Effector memory CD4-positive, alpha-beta T cell (primary cell): Measurements from ENCODE around the gene YEATS2.

ENCODE experiments used
- DNase-seq, 3 donors: peaks; one replicate each; pipeline ENCODE4 v3.0.0-alpha.2; 2020
- H3K27ac ChIP-seq: 2 replicates; pipeline ENCODE4 v1.7.0; 2013; ENCODE audit warnings: mild to moderate bottlenecking, low read length, moderate library complexity; ENCODE audit not compliant: insufficient read depth, poor library complexity, severe bottlenecking
- H3K27me3 ChIP-seq: replicated peaks from 2 replicates; pipeline ENCODE4 v1.7.0; 2013; ENCODE audit warnings: mild to moderate bottlenecking, low read length; ENCODE audit not compliant: insufficient read depth, control insufficient read depth, poor library complexity, severe bottlenecking
- H3K36me3 ChIP-seq: 2 replicates; pipeline ENCODE4 v1.7.0; 2013; ENCODE audit warnings: mild to moderate bottlenecking, low read length, moderate library complexity; ENCODE audit not compliant: control insufficient read depth, insufficient read depth
- H3K4me1 ChIP-seq: 2 replicates; pipeline ENCODE4 v1.7.0; 2013; ENCODE audit warnings: low read length, mild to moderate bottlenecking; ENCODE audit not compliant: control insufficient read depth, insufficient read depth, poor library complexity, severe bottlenecking
- H3K4me3 ChIP-seq: 2 replicates; pipeline ENCODE4 v1.7.0; 2013; ENCODE audit warnings: low read length, low read depth, mild to moderate bottlenecking; ENCODE audit not compliant: insufficient read depth, poor library complexity, severe bottlenecking
- H3K9me3 ChIP-seq: 2 replicates; pipeline ENCODE4 v1.7.0; 2013; ENCODE audit warnings: mild to moderate bottlenecking, low read length, moderate library complexity; ENCODE audit not compliant: control insufficient read depth

Gene YEATS2

DNA sequence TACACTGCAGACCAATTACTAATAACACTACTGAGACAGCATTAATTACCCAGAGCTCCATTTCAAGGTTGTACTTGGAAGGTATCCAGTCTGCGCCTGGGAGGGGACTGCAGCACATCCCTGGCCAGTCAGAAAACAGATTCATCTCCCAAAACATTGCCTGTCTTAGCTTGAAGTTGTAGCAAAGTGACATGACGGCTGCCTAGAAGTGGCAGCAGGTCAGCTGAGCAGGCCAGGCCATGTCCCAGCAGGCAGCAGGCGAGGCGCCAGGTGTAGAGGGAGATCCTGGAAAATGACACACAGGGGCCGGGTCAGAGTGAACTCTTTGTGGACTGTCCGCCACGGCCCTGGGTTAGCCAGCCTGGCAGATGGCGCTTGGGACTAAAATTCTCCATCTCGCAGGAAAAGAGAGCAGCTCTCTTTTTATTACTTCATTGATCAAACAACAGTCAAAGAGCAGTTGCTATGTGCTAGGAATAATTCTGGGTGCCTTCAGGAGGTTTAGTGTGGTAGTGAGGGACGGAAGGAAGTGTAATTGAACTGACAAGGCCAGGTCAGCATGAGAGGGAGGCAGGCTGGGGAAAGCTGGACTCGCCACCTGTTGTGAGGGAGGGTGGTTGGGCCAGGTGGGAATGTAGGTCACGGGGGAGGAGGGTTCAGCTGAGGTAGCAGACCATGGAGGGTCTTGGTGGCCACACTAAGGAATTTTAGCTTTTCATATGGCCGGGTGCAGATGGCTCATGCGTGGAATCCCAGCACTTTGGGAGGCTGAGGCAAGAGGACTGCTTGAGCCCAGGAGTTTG is 129.1 kb downstream of the YEATS2 start:
- no peaks in the 10 kb centered on the region for H3K27me3 ChIP-seq
- H3K9me3 ChIP-seq: no peaks in the 10 kb centered on the region
- H3K27ac ChIP-seq: no peak overlapping the region
- no peak overlapping the region for H3K4me3 ChIP-seq
- H3K36me3 ChIP-seq: no peaks in the 10 kb centered on the region
- DNase-seq: no peak
- peaks cover 7% of the 10 kb centered on the region for H3K4me1 ChIP-seq

DNA sequence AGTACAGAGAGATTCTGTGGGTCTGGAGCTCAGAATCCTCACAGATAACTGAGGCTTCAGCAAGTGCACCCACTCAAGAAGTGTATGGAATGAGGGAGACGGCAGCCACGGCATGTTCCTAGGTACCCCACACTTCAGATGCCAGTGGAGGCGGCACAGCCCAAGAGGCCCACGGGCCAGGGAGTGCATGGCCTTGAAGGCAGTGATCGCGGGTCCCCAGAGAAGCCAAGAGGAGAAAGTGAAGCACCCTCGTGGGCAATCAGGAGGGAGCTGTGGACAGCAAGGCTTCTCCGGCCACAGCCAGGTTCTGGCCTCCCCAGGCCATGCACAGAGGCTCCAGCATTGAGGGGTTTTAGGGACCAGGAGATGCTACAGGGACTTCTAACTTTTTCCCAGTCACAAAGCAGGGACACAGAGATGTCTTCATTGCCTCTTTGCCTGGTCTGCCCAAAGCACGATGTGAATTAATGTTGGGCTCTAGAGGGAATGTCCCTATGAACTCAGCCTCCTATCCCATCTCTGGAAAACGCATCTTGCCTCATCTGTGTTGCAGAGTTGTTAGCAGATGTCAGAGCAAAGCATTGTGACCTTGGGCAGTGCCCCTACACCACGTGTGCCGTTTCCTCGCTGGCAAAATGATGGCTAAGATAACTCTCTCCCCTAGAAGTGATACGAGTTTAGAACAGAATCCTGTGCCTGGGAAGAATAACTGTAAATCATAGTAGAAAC is 130.4 kb downstream of the YEATS2 start:
- H3K27me3 ChIP-seq: no peaks in the 10 kb centered on the region
- no peaks in the 10 kb centered on the region for H3K9me3 ChIP-seq
- no peak overlapping the region for H3K27ac ChIP-seq
- no peak for DNase-seq
- no peak overlapping the region for H3K4me3 ChIP-seq
- peaks cover 7% of the 10 kb centered on the region for H3K4me1 ChIP-seq
- H3K36me3 ChIP-seq: peaks cover 6% of the 10 kb centered on the region

DNA sequence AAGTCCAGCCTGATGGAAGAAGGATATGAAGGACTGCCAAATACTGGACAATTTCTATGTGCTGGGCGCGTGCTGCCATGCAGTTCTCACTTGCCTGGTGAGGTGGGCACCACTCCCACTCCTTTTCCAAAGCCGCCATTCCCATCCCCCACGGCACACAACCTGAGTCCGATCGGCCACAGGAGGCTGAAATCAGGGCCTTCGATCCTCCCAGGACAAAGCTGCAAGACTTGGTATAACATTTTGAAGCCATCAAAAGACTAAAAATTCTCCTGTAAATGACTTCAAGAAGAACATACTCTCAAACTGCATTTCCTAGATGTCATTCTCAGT is 130.9 kb downstream of the YEATS2 start:
- H3K4me1 ChIP-seq: peaks cover 7% of the 10 kb centered on the region
- DNase-seq: no peak
- no peaks in the 10 kb centered on the region for H3K9me3 ChIP-seq
- no peak overlapping the region for H3K4me3 ChIP-seq
- H3K27me3 ChIP-seq: no peaks in the 10 kb centered on the region
- H3K27ac ChIP-seq: no peak overlapping the region
- peaks cover 10% of the 10 kb centered on the region for H3K36me3 ChIP-seq

DNA sequence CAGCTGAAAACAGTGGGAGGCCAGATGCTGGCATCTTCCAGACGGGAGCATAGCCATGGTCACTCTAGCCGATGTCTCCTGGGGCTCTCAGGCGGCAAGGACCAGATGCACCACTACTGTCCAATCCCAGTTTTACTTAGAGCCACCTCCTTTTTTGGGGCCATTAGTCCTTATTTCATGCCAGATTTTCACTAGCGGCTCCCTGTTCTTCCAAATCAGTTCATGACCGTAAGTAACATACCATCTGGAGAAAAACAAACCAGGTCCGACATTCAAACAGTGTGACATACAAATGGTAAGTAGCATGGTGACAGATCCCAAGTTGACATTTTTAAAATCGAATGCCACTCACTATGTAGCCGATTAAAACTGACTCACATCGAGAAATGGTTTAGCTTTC is 131.9 kb downstream of the YEATS2 start:
- no peaks in the 10 kb centered on the region for H3K9me3 ChIP-seq
- H3K36me3 ChIP-seq: peaks cover 19% of the 10 kb centered on the region

DNA sequence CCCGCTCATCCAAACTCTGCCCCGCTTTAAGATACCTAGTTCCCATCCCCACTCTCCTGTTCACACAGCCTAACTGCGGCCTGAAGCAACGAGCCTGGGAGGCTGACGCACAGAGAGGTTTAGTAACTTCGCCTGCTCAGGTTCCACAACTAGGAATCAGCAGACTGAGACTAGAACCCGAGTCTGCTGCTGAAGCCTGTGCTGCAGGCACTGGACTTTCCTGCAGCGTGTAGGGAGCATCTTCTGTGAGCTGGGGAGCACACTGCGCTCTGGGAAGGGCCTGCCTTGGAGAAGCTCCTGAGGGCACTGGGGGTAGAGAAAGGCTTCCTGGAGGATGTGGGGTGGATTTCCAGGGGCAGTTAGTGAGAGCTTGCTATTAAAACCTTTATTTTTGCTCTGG is 132.6 kb downstream of the YEATS2 start:
- no peaks in the 10 kb centered on the region for H3K4me1 ChIP-seq

More for the DNA sequence above, 131.9 kb downstream of the YEATS2 start:
- Histone ChIP-seq H3K27ac (no peak overlapping the region), H3K4me3 (no peak overlapping the region), H3K27me3 (no peaks in the 10 kb centered on the region), H3K4me1 (peaks cover 4% of the 10 kb centered on the region)
- no peak for DNase-seq

DNA sequence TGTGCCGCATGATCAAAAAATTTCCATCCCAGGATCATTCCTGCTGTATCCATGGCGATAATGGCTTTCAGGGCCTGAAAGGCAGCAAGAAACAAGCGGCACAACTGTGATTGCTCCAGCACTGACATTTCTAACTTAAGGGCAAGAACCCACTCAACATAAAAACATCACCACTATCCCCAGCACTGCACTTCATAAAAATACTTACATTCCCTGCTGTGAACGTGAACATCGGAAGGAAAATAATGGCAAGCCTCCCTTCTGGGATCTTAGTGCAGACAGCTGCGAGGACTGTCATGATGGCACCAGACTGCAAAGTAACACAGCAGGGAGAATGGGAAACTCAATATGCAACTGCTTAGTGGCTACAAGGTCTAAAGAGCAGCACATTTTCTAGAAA is 135.9 kb downstream of the YEATS2 start:
- peaks cover 26% of the 10 kb centered on the region for H3K36me3 ChIP-seq
- H3K27me3 ChIP-seq: no peaks in the 10 kb centered on the region
- no peak for DNase-seq
- H3K4me1 ChIP-seq: no peaks in the 10 kb centered on the region
- H3K27ac ChIP-seq: no peak overlapping the region
- H3K9me3 ChIP-seq: no peaks in the 10 kb centered on the region
- H3K4me3 ChIP-seq: no peak overlapping the region

More for the DNA sequence above, 132.6 kb downstream of the YEATS2 start:
- Histone ChIP-seq H3K4me3 (no peak overlapping the region), H3K36me3 (peaks cover 21% of the 10 kb centered on the region), H3K27ac (no peak overlapping the region), H3K27me3 (no peaks in the 10 kb centered on the region), H3K9me3 (no peaks in the 10 kb centered on the region)
- DNase-seq: no peak

DNA sequence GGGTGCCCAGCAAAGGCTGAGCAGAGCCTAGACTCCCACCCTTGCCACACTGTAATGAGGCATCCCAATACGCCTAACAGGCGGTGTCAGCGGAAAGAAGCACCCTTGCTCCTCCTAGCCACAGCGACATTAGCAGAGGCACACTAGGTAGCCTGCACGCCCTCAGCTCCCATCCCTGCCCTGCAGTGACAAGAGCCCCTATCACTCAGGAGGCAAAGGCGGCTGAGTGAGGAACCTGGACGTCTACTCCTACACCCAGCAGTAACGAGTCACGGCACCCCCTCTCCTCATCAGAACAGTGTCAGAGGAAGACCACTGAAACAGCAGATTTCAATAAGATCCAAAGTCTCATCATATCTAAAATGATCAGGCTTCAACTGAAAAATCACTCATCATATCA is 139.8 kb downstream of the YEATS2 start:
- no peak overlapping the region for H3K4me3 ChIP-seq
- peaks cover 56% of the 10 kb centered on the region for H3K36me3 ChIP-seq
- no peak overlapping the region for H3K27ac ChIP-seq
- H3K9me3 ChIP-seq: no peaks in the 10 kb centered on the region
- H3K27me3 ChIP-seq: no peaks in the 10 kb centered on the region
- no peaks in the 10 kb centered on the region for H3K4me1 ChIP-seq
- DNase-seq: no peak

DNA sequence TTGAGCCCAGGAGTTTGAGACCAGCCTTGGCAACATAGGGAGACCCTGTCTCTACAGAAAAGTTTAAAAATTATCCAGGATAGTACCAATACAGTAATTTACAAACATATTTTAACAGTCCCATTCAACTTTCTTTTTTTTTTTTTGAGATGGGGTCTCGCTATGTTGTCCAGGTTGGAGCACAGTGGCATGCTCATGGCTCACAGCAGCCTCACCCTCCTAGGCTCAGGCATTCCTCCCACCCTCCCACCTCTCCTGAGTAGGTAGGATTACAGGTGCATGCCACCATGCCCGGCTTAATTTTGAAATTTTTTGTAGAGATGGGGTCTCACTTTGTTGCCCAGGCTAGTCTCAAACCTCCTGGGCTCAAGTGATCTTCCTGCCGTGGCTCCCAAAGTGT is 140.3 kb downstream of the YEATS2 start:
- peaks cover 53% of the 10 kb centered on the region for H3K36me3 ChIP-seq

DNA sequence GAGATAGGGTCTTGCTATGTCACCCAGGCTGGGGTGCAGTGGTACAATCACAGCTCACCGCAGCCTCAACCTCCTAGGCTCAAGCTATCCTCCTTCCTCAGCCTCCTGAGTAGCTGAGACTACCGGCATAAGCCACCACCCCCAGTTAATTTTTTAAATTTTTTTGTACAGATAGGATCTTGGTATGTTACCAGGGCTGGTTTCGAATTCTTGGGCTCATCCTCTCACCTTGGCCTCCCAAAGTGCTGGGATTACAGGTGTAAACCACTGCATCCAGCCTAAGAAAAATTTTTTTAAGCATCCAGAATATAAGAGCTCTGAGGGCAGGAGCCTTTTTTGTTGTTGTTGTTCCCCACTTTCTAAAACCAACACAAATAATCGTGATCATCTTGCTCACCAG is 142.2 kb downstream of the YEATS2 start:
- H3K36me3 ChIP-seq: peaks cover 48% of the 10 kb centered on the region
- H3K9me3 ChIP-seq: no peaks in the 10 kb centered on the region
- H3K27me3 ChIP-seq: no peaks in the 10 kb centered on the region
- no peaks in the 10 kb centered on the region for H3K4me1 ChIP-seq
- DNase-seq: no peak
- no peak overlapping the region for H3K27ac ChIP-seq
- H3K4me3 ChIP-seq: no peak overlapping the region

More for the DNA sequence above, 140.3 kb downstream of the YEATS2 start:
- Histone ChIP-seq H3K9me3 (no peaks in the 10 kb centered on the region), H3K27ac (no peak overlapping the region), H3K4me1 (no peaks in the 10 kb centered on the region), H3K4me3 (no peak overlapping the region), H3K27me3 (no peaks in the 10 kb centered on the region)
- DNase-seq: no peak

DNA sequence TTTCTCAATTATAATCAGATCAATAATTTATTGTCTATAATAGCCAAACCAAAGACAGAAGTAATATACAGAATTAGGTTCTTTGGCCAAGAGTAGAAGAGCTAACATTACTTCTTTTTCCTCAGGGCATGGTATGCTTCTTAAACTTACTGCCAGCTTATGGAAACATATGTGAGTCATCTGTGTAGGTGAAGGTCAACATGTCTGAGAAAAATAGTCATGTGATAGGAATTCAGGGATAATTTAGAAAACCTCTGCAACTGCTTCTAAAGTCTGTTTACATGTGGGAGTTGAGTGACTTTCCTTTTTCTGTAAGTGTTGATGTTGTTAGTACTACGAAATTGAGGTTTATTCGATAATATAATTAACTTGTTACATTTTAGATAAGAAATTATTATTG is 147.0 kb downstream of the YEATS2 start:
- Histone ChIP-seq H3K4me3 (no peak overlapping the region), H3K36me3 (peaks cover 59% of the 10 kb centered on the region), H3K27ac (no peak overlapping the region), H3K27me3 (no peaks in the 10 kb centered on the region), H3K9me3 (no peaks in the 10 kb centered on the region), H3K4me1 (no peaks in the 10 kb centered on the region)
- DNase-seq: no peak
